Neural cell (in vitro differentiated cells): ENCODE data around the gene ERRFI1. TPM values are rescaled to one million over a fixed set of nuclear protein-coding genes. Genes with fewer than 3 reads are reported as not detected.

Experiments used
- H2AFZ ChIP-seq: fragments of 200-600, 300-800 bp; sonication (generic), shearing (Covaris generic); 2 replicates; pipeline ENCODE4 v1.6.0; 2014; ENCODE audit warnings: low read depth, mild to moderate bottlenecking, antibody characterized with exemption, low read length, moderate library complexity
- H3F3A ChIP-seq: fragments of 200-600 bp; shearing (Covaris generic); 2 replicates; pipeline ENCODE4 v1.6.1; 2016; ENCODE audit warnings: mild to moderate bottlenecking, moderate library complexity, mixed read lengths, antibody characterized with exemption, low read length; ENCODE audit not compliant: insufficient read depth, poor library complexity, severe bottlenecking
- H3K27ac ChIP-seq: fragments of 200-600, 300-800 bp; sonication (generic), shearing (Covaris generic); 2 replicates; pipeline ENCODE4 v1.5.1; 2014; ENCODE audit warnings: mild to moderate bottlenecking, low read length, moderate library complexity
- H3K27me3 ChIP-seq: fragments of 300-800, 200-600 bp; sonication (generic), shearing (Covaris generic); 2 replicates; pipeline ENCODE4 v1.6.0; 2014; ENCODE audit warnings: mild to moderate bottlenecking, low read depth, low read length, moderate library complexity; ENCODE audit not compliant: insufficient read depth
- H3K36me3 ChIP-seq: fragments of 300-800, 200-600 bp; sonication (generic), shearing (Covaris generic); 2 replicates; pipeline ENCODE4 v1.5.1; 2014; ENCODE audit warnings: mild to moderate bottlenecking, antibody characterized with exemption, low read length, moderate library complexity; ENCODE audit not compliant: insufficient read depth
- H3K4me2 ChIP-seq: fragments of 300-800, 200-600 bp; sonication (generic), shearing (Covaris generic); 2 replicates; pipeline ENCODE4 v1.6.0; 2014; ENCODE audit warnings: mild to moderate bottlenecking, low read length
- H3K4me3 ChIP-seq: fragments of 300-800, 200-600 bp; sonication (generic), shearing (Covaris generic); 2 replicates; pipeline ENCODE4 v1.5.1; 2014; ENCODE audit warnings: mild to moderate bottlenecking, low read length, moderate library complexity
- H3K79me2 ChIP-seq: fragments of 200-600 bp; shearing (Covaris generic); replicated peaks from 2 replicates; pipeline ENCODE4 v1.6.0; 2014; ENCODE audit warnings: mild to moderate bottlenecking, low read length, moderate library complexity; ENCODE audit not compliant: insufficient read depth
- H3K9ac ChIP-seq: fragments of 300-800, 200-600 bp; sonication (generic), shearing (Covaris generic); 2 replicates; pipeline ENCODE4 v1.6.1; 2016; ENCODE audit warnings: mild to moderate bottlenecking, low read length, mixed read lengths
- H3K9me2 ChIP-seq: fragments of 200-600 bp; shearing (Covaris generic); 2 replicates; pipeline ENCODE4 v1.6.1; 2016; ENCODE audit warnings: mild to moderate bottlenecking, low read length, mixed read lengths; ENCODE audit not compliant: insufficient read depth
- H3K9me3 ChIP-seq: fragments of 200-600, 300-800 bp; sonication (generic), shearing (Covaris generic); 2 replicates; pipeline ENCODE4 v1.6.1; 2016; ENCODE audit warnings: mild to moderate bottlenecking, mixed run types, low read length, moderate library complexity, mixed read lengths
- H4K20me1 ChIP-seq: fragments of 200-600 bp; shearing (Covaris generic); 2 replicates; pipeline ENCODE4 v1.6.1; 2016; ENCODE audit warnings: mild to moderate bottlenecking, mixed run types; ENCODE audit not compliant: insufficient read depth
- EP300 ChIP-seq: fragments of 450-650 bp; conservative IDR thresholded peaks from 2 replicates; pipeline ENCODE4 v1.6.1; 2014; ENCODE audit warnings: antibody characterized with exemption, mild to moderate bottlenecking, moderate library complexity; ENCODE audit not compliant: poor library complexity, severe bottlenecking
- EZH2 ChIP-seq: fragments of 200-600, 300-800 bp; shearing (Covaris generic), sonication (generic); IDR thresholded peaks from 2 replicates; pipeline ENCODE4 v1.6.1; 2014; ENCODE audit warnings: antibody characterized with exemption, low read length, borderline replicate concordance, mild to moderate bottlenecking; ENCODE audit not compliant: insufficient read depth, poor library complexity, severe bottlenecking
- MXI1 ChIP-seq: fragments of 450-650 bp; conservative IDR thresholded peaks from 2 replicates; pipeline ENCODE4 v1.6.1; 2014; ENCODE audit warnings: antibody characterized with exemption, mild to moderate bottlenecking; ENCODE audit not compliant: poor library complexity, severe bottlenecking
- POLR2AphosphoS5 ChIP-seq: IDR thresholded peaks from 2 replicates; pipeline ENCODE4 v1.6.1; 2012
- RAD21 ChIP-seq: fragments of 450-650 bp; conservative IDR thresholded peaks from 2 replicates; pipeline ENCODE4 v1.6.1; 2014; ENCODE audit warnings: antibody characterized with exemption, mild to moderate bottlenecking, moderate library complexity
- SMC3 ChIP-seq: fragments of 450-650 bp; conservative IDR thresholded peaks from 2 replicates; pipeline ENCODE4 v1.6.1; 2014; ENCODE audit warnings: antibody characterized with exemption, mild to moderate bottlenecking, moderate library complexity; ENCODE audit not compliant: poor library complexity
- TAF1 ChIP-seq: IDR thresholded peaks from 2 replicates; pipeline ENCODE4 v1.6.1; 2012; ENCODE audit warnings: low read depth
- polyA plus RNA-seq: library from polyadenylated mRNA; depleted of rRNA; stranded (reverse); fragments of >200 nt; gene quantifications from 2 replicates; pipeline ENCODE4 v1.2.3, GENCODE V29; 2014
- TF ChIP-seq, protein P1 (sequence below): IDR thresholded peaks from 2 replicates; pipeline ENCODE4 v1.6.1; 2012; ENCODE audit warnings: borderline replicate concordance
- TF ChIP-seq, protein P2 (sequence below): fragments of 450-650 bp; IDR thresholded peaks from 2 replicates; pipeline ENCODE4 v1.5.1; 2014; ENCODE audit warnings: antibody characterized with exemption, mild to moderate bottlenecking, moderate library complexity; ENCODE audit not compliant: poor library complexity, severe bottlenecking

The ERRFI1 gene
- polyA plus RNA-seq, 1 donor from 2014 or later = 72.9 TPM

DNA sequence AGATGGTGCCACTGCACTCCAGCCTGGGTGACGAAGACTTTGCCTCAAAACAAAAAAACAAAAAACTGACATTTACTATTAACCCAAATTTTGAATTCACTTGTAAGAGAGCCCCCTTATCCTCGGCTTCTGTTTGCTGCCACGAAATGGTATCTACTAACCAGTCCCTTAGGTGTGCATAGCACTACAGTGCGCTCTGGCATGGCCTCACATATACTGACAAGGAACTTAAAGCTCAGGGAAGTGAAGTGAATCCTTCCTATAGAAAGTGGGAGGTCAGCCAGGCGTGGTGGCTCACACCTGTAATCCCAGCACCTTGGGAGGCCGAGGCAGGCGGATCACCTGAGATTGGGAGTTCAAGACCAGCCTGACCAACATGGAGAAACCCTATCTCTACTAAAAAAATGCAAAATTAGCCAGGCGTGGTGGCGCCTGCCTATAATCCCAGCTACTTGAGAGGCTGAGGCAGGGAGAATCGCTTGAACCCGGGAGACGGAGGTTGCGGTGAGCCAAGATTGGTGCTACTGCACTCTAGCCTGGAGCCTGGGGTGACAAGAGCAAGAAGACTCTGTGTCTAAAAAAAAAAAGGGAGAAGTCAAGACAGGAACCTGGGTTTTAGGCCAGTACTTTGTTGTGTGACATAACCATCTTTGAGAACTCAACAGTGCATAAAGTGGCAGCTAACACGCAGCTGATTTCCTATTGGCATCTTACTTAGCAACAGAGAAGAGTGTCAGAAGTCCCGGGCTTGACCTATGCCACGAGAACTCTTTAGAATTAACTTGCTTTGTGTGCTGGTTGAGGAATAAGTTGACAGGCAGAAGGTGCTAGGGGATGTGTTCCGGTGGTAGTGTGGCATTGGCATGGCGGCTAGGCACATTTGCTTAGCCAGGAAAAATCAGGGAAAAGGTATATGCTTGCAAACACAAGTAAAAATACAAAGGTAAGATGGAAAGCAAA lies 16.8 kb downstream of the ERRFI1 start:
- H3K27ac ChIP-seq = no peak overlapping the region
- no peak overlapping the region for H3K4me3 ChIP-seq
- no peaks in the 10 kb centered on the region for H3K9me2 ChIP-seq
- H3K79me2 ChIP-seq = peaks cover 6% of the 10 kb centered on the region
- H3K9me3 ChIP-seq = no peaks in the 10 kb centered on the region
- TF ChIP-seq POLR2AphosphoS5 (no peak), SMC3 (no peak), RAD21 (no peak), EZH2 (no peak)
- TF ChIP-seq, protein P1, sequence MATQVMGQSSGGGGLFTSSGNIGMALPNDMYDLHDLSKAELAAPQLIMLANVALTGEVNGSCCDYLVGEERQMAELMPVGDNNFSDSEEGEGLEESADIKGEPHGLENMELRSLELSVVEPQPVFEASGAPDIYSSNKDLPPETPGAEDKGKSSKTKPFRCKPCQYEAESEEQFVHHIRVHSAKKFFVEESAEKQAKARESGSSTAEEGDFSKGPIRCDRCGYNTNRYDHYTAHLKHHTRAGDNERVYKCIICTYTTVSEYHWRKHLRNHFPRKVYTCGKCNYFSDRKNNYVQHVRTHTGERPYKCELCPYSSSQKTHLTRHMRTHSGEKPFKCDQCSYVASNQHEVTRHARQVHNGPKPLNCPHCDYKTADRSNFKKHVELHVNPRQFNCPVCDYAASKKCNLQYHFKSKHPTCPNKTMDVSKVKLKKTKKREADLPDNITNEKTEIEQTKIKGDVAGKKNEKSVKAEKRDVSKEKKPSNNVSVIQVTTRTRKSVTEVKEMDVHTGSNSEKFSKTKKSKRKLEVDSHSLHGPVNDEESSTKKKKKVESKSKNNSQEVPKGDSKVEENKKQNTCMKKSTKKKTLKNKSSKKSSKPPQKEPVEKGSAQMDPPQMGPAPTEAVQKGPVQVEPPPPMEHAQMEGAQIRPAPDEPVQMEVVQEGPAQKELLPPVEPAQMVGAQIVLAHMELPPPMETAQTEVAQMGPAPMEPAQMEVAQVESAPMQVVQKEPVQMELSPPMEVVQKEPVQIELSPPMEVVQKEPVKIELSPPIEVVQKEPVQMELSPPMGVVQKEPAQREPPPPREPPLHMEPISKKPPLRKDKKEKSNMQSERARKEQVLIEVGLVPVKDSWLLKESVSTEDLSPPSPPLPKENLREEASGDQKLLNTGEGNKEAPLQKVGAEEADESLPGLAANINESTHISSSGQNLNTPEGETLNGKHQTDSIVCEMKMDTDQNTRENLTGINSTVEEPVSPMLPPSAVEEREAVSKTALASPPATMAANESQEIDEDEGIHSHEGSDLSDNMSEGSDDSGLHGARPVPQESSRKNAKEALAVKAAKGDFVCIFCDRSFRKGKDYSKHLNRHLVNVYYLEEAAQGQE = no peak
- TF ChIP-seq, protein P2, sequence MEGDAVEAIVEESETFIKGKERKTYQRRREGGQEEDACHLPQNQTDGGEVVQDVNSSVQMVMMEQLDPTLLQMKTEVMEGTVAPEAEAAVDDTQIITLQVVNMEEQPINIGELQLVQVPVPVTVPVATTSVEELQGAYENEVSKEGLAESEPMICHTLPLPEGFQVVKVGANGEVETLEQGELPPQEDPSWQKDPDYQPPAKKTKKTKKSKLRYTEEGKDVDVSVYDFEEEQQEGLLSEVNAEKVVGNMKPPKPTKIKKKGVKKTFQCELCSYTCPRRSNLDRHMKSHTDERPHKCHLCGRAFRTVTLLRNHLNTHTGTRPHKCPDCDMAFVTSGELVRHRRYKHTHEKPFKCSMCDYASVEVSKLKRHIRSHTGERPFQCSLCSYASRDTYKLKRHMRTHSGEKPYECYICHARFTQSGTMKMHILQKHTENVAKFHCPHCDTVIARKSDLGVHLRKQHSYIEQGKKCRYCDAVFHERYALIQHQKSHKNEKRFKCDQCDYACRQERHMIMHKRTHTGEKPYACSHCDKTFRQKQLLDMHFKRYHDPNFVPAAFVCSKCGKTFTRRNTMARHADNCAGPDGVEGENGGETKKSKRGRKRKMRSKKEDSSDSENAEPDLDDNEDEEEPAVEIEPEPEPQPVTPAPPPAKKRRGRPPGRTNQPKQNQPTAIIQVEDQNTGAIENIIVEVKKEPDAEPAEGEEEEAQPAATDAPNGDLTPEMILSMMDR = no peak
- H3K4me2 ChIP-seq = no peak overlapping the region
- H3K27me3 ChIP-seq = no peaks in the 10 kb centered on the region
- H4K20me1 ChIP-seq = no peaks in the 10 kb centered on the region
- H3K36me3 ChIP-seq = no peaks in the 10 kb centered on the region
- H3K9ac ChIP-seq = no peak overlapping the region
- no peaks in the 10 kb centered on the region for H3F3A ChIP-seq
- no peak overlapping the region for H2AFZ ChIP-seq

DNA sequence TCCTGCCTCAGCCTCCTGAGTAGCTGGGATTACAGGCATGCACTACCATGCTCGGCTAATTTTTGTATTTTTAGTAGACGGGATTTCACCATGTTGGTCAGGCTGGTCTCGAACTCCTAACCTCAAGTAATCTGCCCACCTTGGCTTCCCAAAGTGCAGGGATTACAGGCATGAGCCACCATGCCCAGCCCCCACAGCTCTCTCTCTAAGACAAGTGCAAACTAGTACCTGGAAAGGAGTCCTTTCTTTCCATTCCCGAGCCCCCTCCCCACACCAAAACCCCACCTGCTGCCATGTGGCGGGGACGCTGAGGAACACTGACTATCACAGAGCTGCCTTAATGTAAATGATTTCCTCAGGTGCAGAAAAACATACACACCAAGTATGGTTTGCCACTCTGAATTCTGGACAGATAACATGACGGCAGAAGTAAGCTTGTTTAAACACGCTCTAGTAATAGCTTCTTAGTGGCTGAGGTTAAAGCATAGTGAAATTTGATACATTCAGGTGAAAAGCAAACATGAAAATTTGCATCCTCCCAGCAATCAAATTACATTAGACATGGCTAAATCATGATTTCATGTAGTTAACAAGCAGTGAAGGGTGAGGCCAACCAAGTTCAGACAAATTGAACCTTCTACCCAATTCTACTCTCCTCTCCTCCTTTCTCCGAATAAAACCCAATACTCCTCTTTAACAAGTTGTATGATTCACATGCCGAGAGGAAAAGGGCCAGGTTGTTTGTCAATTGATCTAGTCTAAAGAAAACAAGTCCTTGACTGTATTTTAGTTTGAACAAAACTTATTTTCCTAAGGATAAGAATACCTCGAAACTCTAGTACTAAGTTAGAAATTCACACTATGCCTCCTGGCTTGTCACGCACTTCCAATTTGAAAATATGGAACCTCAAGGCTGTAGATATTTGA lies 19.8 kb downstream of the ERRFI1 start:
- H3K9me2 ChIP-seq = no peaks in the 10 kb centered on the region
- no peaks in the 10 kb centered on the region for H3K27me3 ChIP-seq
- H3K27ac ChIP-seq = no peak overlapping the region
- no peak overlapping the region for H3K9ac ChIP-seq
- no peak overlapping the region for H3K4me2 ChIP-seq
- no peaks in the 10 kb centered on the region for H4K20me1 ChIP-seq
- no peak overlapping the region for H3K4me3 ChIP-seq
- no peaks in the 10 kb centered on the region for H3K79me2 ChIP-seq
- H3K36me3 ChIP-seq = no peaks in the 10 kb centered on the region
- no peaks in the 10 kb centered on the region for H3F3A ChIP-seq
- TF ChIP-seq TAF1 = no peak
- no peak for TF ChIP-seq EP300
- TF ChIP-seq, protein P2 = no peak
- no peak for TF ChIP-seq RAD21
- TF ChIP-seq EZH2 = no peak
- TF ChIP-seq POLR2AphosphoS5 = no peak
- no peak for TF ChIP-seq MXI1
- TF ChIP-seq SMC3 = no peak
- TF ChIP-seq, protein P1 = no peak
- no peak overlapping the region for H2AFZ ChIP-seq
- H3K9me3 ChIP-seq = no peaks in the 10 kb centered on the region
